CD4-positive, alpha-beta T cell treated with Interleukin-6 for 4 hours (primary cell): Measurements from ENCODE around the gene MAP2K7.
"Not testable (repeated sequence)": the region's sequence is repeated elsewhere in the genome, so short reads cannot be mapped to it uniquely, and the experiment has no call there.

Experiments used
- DNase-seq: peaks from one replicate; pipeline ENCODE4 v3.0.0-alpha.2; 2020; ENCODE audit warnings: mixed read lengths

The MAP2K7 gene

GRCh38 chr19:7908742-7909461 is 5.2 kb downstream of the MAP2K7 start:
- DNase-seq: no peak

DNA sequence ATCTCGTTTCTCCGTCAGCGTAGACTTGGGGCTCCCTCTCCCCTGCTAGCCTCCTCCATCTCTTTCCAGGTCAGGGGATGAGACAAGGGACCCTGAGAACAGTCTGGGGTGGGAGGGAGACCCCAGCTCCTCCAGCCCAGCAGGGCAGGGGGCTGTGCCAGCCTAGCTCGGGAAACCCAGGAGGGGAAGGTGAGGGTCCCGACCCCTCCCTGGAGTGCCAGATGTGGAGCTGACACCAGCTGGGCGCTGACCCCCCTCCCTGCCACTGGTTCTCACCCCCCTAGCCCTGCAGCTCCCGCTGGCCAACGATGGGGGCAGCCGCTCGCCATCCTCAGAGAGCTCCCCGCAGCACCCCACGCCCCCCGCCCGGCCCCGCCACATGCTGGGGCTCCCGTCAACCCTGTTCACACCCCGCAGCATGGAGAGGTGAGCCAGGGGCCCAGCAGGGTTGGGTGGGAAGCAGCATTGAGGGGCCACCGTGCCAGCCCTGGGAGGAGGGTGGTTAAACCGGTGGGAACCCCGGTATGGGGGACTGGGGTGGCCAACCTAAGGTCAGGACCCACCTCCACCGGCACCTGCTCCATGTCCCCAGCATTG is 5.9 kb downstream of the MAP2K7 start:
- no peak for DNase-seq

DNA sequence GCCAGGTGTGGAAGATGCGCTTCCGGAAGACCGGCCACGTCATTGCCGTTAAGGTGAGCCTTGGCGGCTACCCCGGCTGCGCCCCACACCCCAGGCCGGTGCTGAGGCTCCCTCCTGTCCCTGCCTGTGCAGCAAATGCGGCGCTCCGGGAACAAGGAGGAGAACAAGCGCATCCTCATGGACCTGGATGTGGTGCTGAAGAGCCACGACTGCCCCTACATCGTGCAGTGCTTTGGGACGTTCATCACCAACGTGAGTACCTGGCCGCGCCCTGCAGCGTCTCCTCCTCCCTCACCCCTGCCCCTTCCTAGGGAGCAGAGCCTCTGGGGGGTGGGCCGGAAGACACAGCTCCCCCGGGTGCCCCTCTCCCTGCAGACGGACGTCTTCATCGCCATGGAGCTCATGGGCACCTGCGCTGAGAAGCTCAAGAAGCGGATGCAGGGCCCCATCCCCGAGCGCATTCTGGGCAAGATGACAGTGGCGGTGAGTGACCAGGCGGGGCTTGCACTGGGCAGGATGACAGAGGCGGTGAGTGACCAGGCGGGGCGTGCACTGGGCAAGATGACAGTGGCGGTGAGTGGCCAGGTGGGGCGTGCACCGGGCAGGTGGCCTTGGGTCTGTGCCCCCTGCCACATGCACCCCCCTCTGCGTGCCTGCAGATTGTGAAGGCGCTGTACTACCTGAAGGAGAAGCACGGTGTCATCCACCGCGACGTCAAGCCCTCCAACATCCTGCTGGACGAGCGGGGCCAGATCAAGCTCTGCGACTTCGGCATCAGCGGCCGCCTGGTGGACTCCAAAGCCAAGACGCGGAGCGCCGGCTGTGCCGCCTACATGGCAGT is 6.9 kb downstream of the MAP2K7 start:
- no peak for DNase-seq

GRCh38 chr19:7911508-7912143 is 7.9 kb downstream of the MAP2K7 start:
- no peak for DNase-seq

DNA sequence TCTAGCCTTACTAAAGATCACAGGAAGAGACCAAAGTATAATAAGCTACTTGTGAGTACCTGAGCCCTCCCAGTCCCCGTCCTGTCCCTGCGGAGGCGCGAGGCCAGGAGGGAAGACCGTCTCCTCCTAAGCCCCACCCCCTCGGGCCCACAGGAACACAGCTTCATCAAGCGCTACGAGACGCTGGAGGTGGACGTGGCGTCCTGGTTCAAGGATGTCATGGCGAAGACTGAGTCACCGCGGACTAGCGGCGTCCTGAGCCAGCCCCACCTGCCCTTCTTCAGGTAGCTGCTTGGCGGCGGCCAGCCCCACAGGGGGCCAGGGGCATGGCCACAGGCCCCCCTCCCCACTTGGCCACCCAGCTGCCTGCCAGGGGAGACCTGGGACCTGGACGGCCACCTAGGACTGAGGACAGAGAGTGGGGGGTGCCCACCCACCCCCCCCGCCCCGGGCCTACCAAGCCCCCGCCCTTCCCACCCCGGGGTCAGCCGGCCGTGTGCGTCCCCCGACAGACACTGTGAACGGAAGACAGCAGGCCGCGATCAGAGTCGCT is 8.5 kb downstream of the MAP2K7 start:
- DNase-seq: no peak

GRCh38 chr19:7912697-7913564 is 9.3 kb downstream of the MAP2K7 start:
- no peak for DNase-seq

- no peak for DNase-seq
Measured at GRCh38 chr19:7913652-7914051, 10.0 kb downstream of the MAP2K7 start.

GRCh38 chr19:7914099-7914498 is 10.4 kb downstream of the MAP2K7 start:
- no peak for DNase-seq

DNA sequence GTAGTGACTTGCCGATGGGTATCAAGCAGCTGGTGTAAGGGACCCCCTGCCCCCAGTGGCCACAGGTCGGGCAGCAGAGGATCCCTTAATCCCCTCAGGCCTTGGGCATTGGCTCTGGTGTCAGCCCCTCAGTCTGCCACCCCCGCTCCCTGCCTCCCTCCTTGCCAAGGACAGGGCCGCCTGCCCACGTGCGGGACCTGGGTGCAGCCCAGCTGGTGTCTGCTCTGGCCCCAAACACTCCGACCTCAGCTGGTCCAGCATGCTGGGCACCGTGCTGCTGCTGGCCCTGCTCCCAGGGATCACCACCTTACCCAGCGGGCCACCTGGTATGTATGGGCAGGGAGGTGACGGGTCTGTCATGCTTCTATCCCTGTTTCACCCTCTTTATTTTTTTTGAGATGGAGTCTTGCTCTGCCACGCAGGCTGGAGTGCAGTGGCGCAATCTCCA is 10.9 kb downstream of the MAP2K7 start, which contains the start of gene TGFBR3L:
Gene TGFBR3L (plus strand): TSS at position 233 of the 448 bp plus-strand sequence.
- DNase-seq: no peak

DNA sequence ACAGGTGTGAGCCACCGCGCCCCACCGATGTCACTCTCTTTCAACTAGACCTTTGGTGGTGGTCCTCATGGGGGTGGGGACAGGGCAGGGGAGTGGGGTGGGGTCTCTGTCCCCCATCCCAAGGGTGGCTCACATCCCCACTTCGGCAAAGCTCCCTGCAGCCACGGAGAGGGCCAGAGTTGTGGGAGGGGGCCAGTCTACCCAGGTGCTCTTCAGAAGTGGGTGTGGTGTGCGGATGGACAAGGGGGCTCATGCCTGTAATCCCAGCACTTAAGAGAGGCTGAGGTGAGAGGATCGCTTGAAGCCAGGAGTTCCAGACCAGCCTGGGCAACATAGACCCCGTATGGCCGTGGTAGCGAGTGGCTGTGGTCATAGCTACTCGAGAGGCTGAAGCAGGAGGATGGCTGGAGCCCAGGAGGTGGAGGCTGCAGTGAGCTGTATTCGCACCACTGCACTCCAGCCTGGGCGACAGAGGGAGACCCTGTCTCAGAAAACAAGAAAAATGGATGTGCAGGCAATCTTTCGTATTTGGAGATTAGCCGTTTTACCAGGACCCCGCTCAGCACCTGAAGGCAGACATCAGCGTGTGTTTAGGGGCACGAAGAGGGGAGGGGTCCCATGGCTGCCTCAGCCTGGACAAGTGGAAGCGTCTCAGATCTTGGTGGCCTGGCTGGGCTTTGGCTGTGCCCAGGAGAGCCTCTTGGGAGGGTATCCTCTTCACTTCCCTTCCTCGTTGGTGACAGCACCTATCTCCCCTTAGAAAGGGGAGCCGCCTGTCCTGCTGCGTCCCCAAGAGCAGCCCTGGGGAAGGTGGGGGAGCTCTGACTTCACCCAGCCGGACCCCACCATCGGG is 11.8 kb downstream of the MAP2K7 start:
- DNase-seq: no peak

DNA sequence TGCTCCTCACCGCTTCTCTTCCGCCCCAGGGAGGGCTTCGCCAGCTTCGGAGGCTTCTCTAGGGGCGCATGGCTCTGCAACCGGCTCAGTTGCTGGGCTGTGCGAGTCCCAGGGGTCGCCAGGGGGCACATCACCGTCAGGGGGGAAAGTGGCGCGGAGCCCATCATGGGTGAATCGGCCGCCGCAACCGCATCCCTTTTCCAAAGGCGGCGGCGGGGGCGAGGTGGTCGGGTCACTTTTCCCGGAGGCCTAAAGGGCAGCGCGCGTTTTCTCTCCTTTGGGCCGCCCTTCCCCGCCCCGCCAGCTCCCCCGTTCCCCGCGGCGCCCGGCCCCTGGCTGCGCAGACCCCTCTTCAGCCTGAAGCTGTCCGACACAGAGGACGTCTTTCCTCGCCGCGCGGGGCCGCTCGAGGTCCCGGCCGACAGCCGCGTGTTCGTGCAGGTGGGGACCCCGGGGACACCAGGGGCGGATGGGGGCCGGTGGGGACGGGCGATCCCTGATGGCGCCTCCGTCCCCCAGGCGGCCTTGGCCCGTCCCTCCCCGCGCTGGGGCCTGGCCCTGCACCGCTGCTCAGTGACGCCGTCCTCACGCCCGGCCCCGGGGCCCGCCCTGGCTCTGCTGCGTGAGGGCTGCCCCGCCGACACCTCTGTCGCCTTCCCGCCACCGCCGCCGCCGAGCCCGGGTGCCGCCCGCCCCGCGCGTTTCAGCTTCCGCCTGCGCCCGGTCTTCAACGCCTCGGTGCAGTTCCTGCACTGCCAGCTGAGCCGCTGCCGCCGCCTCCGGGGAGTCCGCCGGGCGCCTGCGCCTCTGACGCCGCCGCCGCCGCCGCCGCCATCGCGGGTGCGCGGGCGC is 12.7 kb downstream of the MAP2K7 start:
- DNase-seq: peak; percentile 59

GRCh38 chr19:7916955-7917266 is 13.2 kb downstream of the MAP2K7 start:
- DNase-seq: no peak

DNA sequence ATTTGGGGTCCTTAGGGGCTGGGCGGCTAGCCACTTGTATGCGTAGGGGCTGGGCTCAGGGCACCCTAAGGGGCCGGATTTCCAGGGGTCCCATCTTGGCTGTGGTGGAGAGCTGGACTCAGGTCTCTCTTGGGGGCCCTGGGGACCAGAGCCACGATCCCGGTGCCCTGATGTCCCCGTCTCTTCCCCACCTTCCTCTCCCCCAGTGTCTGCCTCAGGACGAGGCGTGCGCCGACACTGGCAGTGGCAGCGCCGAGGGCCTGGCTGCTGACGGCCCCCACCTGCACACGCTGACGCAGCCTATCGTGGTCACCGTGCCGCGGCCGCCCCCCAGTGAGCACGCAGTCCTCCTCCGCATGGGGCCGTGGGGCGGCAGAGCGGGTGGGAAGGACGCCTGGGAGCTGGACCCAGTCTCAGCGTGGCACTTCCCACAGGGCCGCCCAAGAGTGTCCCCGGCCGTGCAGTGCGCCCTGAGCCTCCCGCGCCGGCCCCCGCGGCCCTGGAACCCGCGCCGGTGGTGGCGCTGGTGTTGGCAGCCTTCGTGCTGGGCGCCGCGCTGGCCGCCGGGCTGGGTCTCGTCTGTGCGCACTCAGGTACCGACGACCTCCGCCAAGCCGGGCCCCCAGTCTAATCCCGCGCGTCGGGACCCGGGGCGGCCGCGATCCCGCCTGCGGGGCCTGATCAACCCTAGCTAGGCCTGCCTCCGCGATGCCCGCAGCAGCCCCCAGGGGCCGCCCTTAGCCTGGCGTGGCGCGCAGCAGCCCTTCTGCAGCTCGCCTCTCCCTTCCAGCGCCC is 13.8 kb downstream of the MAP2K7 start:
- DNase-seq: peak; percentile 66

GRCh38 chr19:7918062-7918614 is 14.5 kb downstream of the MAP2K7 start:
- DNase-seq: not testable (repeated sequence)

- no peak for DNase-seq
Measured at GRCh38 chr19:7918615-7919421, 15.1 kb downstream of the MAP2K7 start.

GRCh38 chr19:7919610-7920518 is 16.2 kb downstream of the MAP2K7 start, which contains the start of gene SNAPC2:
Gene SNAPC2, plus strand, starts transcription at chr19:7920338. Its CDS starts 29 bp downstream, at chr19:7920367.
- DNase-seq: peak; percentile 98
